ENCODE data around the gene PID1.

The PID1 gene

DNA sequence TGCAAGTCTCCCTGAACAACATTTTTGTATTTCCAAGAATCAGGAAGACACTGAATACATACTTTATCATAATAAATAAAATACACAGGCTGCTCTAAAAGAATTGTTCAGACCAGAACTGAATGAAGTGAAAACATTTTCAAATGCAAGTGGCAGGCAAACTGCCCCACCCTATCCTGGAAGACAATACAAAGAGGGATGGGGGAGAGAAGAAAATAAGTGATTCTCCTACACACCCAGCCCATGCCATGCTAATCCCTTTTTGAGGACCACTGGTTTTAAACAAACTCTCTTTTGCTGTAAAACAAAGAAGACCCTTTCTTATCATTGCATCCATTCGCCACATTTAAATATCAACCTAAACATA lies 95.6 kb downstream of the PID1 start:
- Histone ChIP-seq H3K9me3 (ENCODE audit: severe bottlenecking) (no peaks in the 10 kb centered on the region), H3K27ac (no peak overlapping the region), H3K4me3 (ENCODE audit: low read depth, low read length) (no peak overlapping the region), H3K36me3 (no peaks in the 10 kb centered on the region), H3K27me3 (ENCODE audit: insufficient read depth, low read depth, severe bottlenecking) (peaks cover 57% of the 10 kb centered on the region)
- no peak for DNase-seq
- no peak for TF ChIP-seq CTCF (IDR thresholded peaks at IDR 0.05; ENCODE audit: low read depth, low read length)

- H3K36me3 ChIP-seq: no peaks in the 10 kb centered on the region
- H3K4me3 ChIP-seq (ENCODE audit: low read depth, low read length): no peak overlapping the region
- no peaks in the 10 kb centered on the region for H3K9me3 ChIP-seq (ENCODE audit: severe bottlenecking)
- no peak overlapping the region for H3K27ac ChIP-seq
- peaks cover 56% of the 10 kb centered on the region for H3K27me3 ChIP-seq (ENCODE audit: insufficient read depth, low read depth, severe bottlenecking)
- TF ChIP-seq CTCF (IDR thresholded peaks at IDR 0.05; ENCODE audit: low read depth, low read length): no peak
- DNase-seq: no peak
Measured at GRCh38 chr2:229174794-229175496, 96.1 kb downstream of the PID1 start.

DNA sequence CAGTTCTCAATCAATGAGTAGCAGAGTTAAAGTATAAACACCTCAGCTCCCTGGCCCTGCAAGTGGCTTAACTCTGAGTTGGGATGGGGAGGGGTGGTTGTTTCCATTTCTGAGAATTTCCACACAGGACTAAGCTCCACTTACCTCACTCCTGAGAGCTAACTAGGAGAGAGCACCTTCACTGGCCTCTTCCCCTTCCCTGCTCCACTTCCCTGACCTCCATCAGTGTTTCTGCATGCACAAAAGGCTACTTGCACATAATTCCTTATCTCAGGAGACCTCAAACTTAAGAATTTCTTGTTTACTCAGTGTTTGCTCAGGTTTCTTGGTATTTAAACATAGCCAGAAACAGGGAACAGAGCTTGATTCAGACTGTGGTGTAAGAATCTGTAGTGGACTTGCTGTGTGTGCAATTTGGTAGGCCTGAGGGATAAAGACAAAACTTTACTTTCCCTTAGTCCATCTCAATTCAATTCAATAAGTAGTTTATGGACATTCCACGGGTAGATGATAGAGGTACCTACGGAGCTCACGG lies 97.2 kb downstream of the PID1 start:
- no peaks in the 10 kb centered on the region for H3K36me3 ChIP-seq
- peaks cover 53% of the 10 kb centered on the region for H3K27me3 ChIP-seq (ENCODE audit: insufficient read depth, low read depth, severe bottlenecking)

DNA sequence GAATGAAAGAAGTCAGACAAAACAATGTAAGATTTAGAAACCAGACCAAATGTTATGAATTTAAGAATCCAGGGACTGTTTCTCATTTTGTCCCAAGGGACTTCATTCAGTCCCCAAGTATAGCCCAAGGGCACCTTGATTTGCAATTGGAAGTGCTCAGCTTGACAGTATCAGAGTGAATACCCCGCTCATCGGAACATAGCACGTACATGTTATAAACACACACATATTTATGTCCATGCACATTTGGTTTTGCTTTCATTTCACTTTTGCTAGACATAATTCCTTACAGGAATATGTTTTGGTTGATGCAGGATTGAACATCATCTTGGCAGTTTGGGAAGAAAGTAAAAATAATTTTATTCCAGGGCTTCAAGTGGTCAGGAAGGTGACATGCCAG lies 100.2 kb downstream of the PID1 start:
- Histone ChIP-seq H3K36me3 (no peaks in the 10 kb centered on the region), H3K4me3 (ENCODE audit: low read depth, low read length) (no peak overlapping the region), H3K27ac (no peak overlapping the region), H3K9me3 (ENCODE audit: severe bottlenecking) (no peaks in the 10 kb centered on the region), H3K27me3 (ENCODE audit: insufficient read depth, low read depth, severe bottlenecking) (peaks cover 33% of the 10 kb centered on the region)
- no peak for DNase-seq
- TF ChIP-seq CTCF (IDR thresholded peaks at IDR 0.05; ENCODE audit: low read depth, low read length): no peak

More for the DNA sequence above, 97.2 kb downstream of the PID1 start:
- no peak for DNase-seq
- Histone ChIP-seq H3K9me3 (ENCODE audit: severe bottlenecking) (no peaks in the 10 kb centered on the region), H3K4me3 (ENCODE audit: low read depth, low read length) (no peak overlapping the region), H3K27ac (no peak overlapping the region)
- TF ChIP-seq CTCF (IDR thresholded peaks at IDR 0.05; ENCODE audit: low read depth, low read length): no peak

DNA sequence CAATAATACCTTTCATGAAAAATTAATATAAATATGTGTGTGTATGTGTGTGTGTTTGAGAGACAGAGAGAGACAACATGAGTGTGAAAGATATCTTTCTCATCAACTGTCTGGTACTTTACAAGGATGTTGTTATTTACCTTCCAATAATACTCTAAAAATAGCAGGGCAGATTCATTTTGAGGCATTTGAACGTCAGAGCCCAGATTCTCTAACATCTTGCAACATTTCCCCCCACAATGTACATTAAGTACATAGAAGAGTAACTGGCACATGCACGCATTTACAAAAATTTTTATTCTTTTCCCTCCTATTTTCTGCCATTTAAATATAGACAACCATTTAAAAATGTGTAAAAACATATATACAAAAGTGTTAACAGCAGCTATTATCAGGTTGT lies 100.9 kb downstream of the PID1 start:
- TF ChIP-seq CTCF (IDR thresholded peaks at IDR 0.05; ENCODE audit: low read depth, low read length): no peak
- Histone ChIP-seq H3K27ac (no peak overlapping the region), H3K27me3 (ENCODE audit: insufficient read depth, low read depth, severe bottlenecking) (peaks cover 30% of the 10 kb centered on the region), H3K36me3 (no peaks in the 10 kb centered on the region), H3K9me3 (ENCODE audit: severe bottlenecking) (no peaks in the 10 kb centered on the region), H3K4me3 (ENCODE audit: low read depth, low read length) (no peak overlapping the region)
- no peak for DNase-seq

- Histone ChIP-seq H3K36me3 (no peaks in the 10 kb centered on the region), H3K27ac (no peak overlapping the region), H3K27me3 (ENCODE audit: insufficient read depth, low read depth, severe bottlenecking) (peaks cover 25% of the 10 kb centered on the region), H3K4me3 (ENCODE audit: low read depth, low read length) (no peak overlapping the region), H3K9me3 (ENCODE audit: severe bottlenecking) (no peaks in the 10 kb centered on the region)
- DNase-seq: no peak
- TF ChIP-seq CTCF (IDR thresholded peaks at IDR 0.05; ENCODE audit: low read depth, low read length): no peak
Measured at GRCh38 chr2:229169751-229170150, 101.3 kb downstream of the PID1 start.
